ENCODE measurements around the gene GRK2.

Gene GRK2

DNA sequence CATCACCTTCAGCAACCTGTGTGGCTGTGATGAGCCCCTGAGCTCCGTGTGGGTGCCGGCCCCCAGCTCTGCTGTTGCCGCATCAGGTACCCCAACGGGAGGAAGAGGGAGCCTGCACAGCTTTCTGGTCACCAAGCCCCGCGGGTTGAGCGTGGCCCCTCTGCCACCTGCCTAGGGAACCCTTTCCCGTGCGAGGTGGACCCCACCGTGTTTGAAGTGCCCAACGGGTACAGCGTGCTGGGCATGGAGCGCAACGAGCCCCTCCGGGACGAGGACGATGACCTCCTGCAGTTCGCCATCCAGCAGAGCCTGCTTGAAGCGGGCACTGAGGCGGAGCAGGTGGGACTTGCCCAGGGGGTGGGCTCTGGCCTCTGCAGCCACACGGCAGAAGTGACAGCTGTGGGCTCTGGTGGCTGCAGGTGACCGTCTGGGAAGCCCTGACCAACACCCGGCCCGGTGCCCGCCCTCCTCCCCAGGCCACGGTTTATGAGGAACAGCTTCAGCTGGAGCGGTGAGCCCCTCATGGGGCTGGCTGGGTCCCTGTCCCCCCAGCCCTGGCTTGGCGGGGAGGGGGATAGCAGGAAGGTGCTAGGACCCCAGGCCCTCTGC lies 35.1 kb downstream of the GRK2 start:
- no peak for DNase-seq

DNA sequence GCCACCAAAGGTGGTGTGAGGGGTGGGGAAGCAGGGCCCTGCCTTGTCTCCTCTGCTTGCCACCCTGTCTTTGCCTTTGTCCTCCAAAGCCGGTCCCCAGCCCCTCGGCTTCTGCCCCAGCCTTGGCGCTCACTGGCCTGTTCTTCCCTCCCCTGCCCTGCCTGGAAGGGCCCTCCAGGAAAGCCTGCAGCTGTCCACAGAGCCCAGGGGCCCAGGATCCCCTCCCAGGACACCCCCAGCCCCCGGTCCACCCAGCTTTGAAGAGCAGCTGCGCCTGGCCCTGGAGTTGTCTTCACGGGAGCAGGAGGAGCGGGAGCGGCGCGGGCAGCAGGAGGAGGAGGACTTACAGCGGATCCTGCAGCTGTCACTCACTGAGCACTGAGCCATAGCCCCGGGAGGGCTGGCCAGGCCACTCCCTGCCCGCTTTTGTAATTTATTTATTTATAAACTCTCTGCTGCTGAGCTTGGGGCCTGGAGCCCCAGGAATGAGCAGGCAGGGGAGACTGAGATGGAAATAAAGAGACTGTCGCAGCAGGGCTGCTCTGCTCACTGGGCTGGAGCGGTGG lies 35.8 kb downstream of the GRK2 start:
- DNase-seq = peak; percentile 53

DNA sequence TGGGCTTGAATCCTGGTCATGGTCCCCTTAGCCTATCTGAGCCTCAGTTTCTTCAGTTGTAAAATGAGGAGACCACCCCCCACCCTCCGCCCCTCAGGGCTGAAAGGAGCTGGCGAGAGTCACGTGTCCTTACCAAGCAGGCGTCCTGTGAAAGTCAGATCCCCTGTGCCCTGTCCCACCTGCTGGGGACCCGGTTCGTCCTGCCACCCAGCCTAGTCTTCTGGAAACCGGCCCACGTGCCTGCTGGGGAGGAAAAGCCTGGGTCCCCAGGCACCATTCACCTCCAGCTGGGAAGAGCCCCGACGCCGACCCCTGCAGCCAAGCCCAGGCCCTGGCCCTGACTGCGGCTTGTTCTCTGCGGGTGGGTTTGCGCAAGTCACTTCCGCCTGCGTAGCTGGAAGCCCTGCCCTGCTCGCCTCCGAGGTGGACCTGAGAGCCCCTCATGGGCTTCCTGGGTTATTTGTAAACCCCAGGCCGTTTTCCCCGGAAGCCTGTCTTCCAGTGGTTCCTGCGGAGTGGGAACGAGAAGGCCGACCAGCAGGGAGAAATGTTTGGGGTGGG lies 36.4 kb downstream of the GRK2 start:
- peak; percentile 71 for DNase-seq

DNA sequence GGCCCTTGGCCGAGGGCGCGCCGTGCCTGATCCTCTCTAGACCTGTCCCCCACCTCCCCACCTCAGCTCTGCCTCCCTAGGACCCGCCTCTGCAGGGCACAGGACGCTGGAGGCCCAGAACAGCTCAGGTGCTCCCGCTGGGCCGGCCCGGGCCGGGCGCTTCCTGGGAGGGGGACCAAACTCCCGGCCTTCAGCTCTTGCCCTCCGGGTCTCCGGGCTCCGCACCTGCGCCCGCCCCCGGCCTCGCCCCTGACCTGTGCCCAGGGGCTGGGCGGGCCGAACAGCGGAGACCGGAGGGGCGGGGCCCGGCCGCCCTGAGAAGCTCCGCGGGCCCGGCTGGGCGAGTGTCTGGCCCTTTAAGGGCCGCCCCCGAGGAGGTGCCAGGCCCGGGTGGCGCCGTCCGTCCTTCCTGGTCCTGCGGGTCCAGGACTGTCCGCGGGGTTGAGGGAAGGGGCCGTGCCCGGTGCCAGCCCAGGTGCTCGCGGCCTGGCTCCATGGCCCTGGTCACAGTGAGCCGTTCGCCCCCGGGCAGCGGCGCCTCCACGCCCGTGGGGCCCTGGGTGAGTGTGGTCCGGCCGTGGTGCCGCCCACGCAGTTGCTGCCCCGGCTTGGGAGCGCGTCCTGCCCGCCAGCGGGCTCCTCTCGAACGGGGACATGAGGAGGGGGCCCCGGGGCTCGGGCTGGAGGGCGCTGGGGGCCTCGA lies 37.0 kb downstream of the GRK2 start, which contains the start of gene SSH3:
Gene SSH3, plus strand, starts transcription at position 399 of the 703 bp plus-strand sequence. Its CDS starts 96 bp downstream, at position 495.
- DNase-seq = peak; percentile 56

- no peak for DNase-seq
Observed at GRCh38 chr11:67303835-67304411, 37.6 kb downstream of the GRK2 start.

DNA sequence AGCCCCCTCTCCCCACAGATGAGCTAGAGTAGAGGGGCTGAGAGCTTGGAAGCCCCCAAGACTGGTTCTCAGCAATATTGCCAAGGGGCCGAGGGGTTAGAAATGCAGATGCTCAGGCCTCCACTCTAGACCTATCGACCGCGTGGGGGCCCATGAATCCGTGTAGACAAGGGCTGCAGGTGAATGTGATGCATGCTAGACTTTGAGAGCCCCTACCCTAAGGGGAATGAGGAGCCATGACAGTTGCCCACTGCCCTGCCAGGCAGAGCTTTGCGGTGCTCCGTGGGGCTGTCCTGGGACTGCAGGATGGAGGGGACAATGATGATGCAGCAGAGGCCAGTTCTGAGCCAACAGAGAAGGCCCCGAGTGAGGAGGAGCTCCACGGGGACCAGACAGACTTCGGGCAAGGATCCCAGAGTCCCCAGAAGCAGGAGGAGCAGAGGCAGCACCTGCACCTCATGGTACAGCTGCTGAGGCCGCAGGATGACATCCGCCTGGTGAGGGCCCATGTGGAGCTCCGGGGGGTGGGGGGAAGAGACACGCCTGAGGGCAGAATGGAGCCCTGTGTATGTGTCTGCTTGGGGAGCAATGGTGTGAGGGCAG lies 38.3 kb downstream of the GRK2 start:
- DNase-seq = no peak

- no peak for DNase-seq
Observed at GRCh38 chr11:67306769-67307544, 40.7 kb downstream of the GRK2 start.

DNA sequence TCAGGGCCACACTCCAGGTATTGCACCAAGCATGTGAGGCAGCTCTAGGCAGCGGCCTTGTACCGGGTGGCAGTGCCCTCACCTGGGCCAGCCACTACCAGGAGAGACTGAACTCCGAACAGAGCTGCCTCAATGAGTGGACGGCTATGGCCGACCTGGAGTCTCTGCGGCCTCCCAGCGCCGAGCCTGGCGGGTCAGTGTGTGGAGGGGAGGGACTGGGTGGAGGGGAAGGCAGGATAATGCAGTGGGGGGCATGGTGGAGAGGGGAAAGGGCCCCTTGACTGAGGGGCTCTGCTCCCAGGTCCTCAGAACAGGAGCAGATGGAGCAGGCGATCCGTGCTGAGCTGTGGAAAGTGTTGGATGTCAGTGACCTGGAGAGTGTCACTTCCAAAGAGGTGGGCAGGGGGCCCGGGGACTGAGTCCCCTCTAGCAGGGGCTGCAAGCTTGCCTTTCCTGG lies 41.3 kb downstream of the GRK2 start:
- no peak for DNase-seq

DNA sequence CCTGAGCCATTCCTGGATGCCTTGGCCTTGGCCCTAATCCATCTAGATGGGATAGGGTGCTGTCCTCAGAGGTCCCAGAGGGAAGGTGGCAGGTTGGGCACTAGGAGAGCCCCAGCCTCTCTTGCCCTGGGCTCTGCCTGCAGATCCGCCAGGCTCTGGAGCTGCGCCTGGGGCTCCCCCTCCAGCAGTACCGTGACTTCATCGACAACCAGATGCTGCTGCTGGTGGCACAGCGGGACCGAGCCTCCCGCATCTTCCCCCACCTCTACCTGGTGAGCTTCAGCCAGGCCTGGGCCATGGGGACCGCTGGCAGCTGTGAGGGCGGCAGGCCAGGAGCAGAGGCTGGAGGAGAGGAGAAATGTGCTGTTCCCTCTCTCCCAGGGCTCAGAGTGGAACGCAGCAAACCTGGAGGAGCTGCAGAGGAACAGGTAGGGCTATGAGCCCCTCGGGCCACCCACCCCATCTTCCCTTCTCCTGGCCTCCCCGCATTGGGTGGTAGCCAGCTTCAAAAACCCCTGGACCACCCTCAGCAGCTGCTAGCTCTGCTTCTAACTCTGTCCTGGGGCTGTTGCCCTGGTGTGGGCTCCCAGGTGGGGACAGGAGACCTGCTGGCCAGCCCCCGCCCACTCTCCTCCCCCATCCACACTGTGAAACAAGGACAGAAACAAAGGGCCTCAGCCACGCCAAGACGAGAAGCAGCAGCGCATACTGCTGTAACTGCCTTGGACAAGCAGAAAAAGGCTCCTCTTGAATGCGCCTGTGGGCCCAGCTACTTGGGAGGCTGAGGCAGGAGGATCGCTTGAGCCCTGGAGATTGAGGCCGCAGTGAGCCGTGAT lies 42.0 kb downstream of the GRK2 start:
- DNase-seq = no peak

DNA sequence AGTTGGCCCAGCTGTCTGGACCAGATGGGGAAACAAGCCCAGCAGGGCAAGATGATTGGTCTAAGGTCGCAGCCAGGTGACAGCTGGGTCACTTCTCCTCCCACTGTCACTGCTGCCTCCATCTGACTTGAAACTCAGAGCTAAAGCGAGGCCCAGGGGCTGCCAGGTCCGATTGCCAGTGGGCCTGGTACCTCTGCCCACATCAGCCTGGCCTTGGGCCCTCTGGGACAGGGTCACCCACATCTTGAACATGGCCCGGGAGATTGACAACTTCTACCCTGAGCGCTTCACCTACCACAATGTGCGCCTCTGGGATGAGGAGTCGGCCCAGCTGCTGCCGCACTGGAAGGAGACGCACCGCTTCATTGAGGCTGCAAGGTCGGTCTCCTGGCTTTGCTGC lies 42.9 kb downstream of the GRK2 start:
- no peak for DNase-seq

DNA sequence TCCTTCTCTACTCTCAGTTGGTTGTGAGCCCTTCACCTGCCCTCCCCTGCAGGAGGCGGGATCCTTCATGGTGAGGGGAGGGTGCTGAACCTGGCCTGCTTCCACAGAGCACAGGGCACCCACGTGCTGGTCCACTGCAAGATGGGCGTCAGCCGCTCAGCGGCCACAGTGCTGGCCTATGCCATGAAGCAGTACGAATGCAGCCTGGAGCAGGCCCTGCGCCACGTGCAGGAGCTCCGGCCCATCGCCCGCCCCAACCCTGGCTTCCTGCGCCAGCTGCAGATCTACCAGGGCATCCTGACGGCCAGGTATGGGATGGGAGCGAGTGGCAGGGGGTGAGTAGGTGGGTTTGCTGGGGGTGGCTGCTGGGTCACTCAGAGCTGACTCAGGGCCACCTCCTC lies 43.4 kb downstream of the GRK2 start:
- no peak for DNase-seq

- no peak for DNase-seq
Observed at GRCh38 chr11:67310246-67311050, 44.2 kb downstream of the GRK2 start.

DNA sequence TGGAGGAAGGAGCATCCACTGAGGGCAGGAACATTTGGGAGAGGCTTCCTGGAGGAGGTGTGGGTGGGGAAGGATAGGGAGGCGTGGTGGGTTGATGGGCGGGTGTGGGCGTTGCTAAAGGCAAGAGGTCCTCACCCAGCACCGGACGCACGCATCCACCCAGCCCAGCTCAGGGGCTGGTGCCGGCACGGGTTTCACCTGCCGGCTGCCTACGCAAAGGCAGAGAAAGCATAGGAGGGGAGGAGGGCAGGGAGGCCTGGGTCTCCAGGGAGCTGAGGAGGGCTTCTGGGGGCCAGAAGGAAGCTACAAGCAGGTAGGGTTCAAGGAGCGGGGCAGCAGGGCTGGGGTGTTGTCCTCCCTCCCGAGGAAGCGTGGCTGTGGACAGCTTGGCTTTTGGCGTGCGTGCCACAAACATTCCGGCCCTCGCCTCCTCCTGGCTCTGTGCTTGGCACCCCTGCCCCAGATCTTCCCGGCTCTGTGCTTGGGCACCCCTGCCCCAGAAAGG lies 44.8 kb downstream of the GRK2 start:
- no peak for DNase-seq

DNA sequence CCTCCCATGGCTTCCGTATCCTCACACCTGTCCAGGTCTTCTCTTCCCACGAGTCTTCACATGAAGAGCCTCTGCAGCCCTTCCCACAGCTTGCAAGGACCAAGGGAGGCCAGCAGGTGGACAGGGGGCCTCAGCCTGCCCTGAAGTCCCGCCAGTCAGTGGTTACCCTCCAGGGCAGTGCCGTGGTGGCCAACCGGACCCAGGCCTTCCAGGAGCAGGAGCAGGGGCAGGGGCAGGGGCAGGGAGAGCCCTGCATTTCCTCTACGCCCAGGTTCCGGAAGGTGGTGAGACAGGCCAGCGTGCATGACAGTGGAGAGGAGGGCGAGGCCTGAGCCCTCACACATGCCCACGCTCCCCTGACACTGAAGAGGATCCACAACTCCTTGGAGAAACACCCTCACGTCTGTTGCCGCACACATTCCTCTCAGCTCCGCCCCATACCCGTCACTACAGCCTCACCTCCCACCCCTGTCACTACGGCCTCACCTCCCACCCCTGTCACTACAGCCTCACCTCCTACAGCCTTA lies 45.3 kb downstream of the GRK2 start:
- DNase-seq = no peak

- DNase-seq = peak; percentile 36
Observed at GRCh38 chr11:67312187-67313021, 46.1 kb downstream of the GRK2 start.

- DNase-seq = no peak
Observed at GRCh38 chr11:67313125-67313890, 47.0 kb downstream of the GRK2 start.

GRCh38 chr11:67314218-67314617 lies 47.9 kb downstream of the GRK2 start:
- DNase-seq = no peak

- no peak for DNase-seq
Observed at GRCh38 chr11:67315325-67315909, 49.1 kb downstream of the GRK2 start.
